Stimulated activated CD4-positive, alpha-beta T cell treated with anti-CD3 and anti-CD28 coated beads, Interleukin-15, amount 100 ng/mL, for 1 hour (primary cell): ENCODE results near the gene MTCL1.

Source experiments
- DNase-seq, 2 donors: peaks; one replicate each; pipeline ENCODE4 v3.0.0-alpha.2; 2020; ENCODE audit warnings: low read depth in 1 of 2, low spot score in 1 of 2

Gene MTCL1

DNA sequence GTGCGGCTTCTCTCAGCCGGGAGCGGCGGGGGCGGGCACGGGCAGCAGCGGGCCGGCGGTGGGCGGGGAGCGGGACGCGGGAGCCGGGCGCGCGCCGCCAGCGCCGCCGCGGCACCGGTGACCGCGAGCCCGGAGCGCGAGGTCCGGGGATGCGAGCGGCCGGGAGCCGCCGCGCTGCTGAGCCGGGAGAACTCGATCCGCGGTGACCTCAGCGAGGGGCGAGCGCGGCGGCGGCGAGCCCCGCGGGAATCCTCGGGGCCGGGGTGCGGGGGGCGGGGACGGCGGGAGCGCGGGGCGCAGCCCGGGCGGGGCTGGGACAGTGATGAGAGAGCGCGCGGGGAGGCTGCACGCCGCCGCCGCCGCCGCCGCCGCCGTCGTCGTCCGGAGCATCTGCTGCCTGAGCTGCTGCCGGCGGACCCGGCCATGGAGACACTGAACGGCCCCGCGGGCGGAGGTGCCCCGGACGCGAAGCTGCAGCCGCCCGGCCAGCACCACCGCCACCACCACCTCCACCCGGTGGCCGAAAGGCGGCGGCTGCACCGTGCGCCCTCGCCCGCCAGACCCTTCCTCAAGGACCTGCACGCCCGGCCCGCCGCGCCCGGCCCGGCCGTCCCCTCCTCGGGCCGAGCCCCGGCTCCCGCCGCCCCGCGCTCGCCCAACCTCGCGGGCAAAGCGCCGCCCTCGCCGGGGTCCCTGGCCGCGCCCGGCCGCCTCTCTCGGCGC is at the start of gene MTCL1:
Gene MTCL1, plus strand, starts transcription at position 319 of the 723 bp plus-strand sequence. Its CDS starts 105 bp downstream, at position 424.
- no peak for DNase-seq

DNA sequence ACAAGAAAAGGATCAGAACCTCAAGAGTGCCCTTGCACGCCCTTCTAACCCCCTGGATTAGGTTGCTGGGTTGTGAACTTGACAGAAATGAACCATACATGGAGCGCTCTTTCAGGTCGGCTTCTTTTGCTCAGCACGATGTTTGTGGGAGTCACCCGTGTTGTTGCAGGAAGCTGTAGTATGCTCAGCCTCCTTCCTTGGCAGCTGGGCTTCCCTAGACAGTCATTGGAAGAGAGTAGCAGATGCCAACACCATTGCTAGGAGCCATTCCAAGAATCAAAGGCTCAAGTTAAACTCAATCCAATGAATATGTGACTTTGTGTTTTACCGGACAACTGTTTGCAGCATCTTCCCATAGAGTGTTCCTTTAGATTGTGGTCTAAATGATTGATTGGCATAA is 49.1 kb upstream of the MTCL1 start:
- no peak for DNase-seq

GRCh38 chr18:8657050-8657820 is 48.1 kb upstream of the MTCL1 start:
- DNase-seq = no peak

DNA sequence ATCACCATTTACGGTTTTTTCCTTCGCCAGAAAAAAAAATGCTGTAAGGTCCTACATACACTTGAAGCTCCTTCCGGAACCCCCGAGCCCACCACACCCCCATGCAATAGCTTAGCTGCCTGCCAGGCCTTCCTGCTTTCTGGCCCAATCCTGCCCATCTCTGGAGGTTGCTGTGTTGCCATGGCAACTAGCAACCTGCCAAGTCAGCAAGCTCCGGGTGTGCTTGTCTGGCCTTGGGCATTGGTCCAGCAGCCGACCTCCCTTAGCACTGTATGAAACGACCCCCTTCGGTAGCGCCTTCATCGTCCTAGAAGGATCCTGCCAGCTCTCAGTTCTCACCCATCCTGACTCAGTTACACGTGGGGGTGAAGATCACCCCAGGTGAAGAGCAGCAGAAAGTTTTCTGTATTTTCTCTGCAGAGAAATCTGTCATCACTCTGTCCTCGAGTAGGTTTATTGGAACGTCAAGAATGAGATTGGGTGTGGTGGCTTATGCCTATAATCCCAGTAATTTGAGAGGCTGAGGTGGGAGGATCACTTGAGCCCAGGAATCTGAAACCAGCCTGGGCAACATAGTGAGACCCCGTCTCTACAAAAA is 47.4 kb upstream of the MTCL1 start:
- no peak for DNase-seq

DNA sequence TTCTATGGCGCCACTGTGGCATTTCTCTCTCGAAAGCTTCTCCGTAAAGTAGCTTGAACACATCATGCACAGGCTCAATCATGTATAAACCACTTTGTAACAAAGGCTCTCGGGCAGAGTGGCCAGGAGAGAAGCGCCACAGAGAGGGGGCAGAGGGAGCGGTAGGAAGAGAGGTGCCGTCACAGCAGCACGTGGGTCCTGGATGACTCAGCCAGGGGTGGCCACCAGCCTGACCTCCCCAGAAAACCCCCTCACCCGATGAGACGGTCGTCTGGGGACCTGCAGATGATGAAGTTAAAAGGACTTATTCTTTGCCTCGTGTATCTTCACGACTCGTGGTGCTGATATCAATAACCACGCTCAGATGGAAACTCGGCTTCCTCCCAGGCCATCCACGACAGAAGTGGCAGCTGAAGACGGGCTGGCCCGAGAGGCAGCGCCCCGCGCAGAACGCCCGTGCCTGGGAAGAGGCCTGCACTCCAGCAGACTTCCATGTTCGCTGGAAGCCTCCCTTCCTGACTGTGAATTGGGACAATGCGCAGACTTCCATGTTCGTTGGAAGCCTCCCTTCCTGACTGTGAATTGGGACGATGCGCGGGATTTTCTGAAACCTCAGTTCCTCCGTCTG is 46.4 kb upstream of the MTCL1 start:
- DNase-seq = no peak

GRCh38 chr18:8659609-8660242 is 45.6 kb upstream of the MTCL1 start:
- no peak for DNase-seq

GRCh38 chr18:8660316-8660715 is 45.0 kb upstream of the MTCL1 start:
- no peak for DNase-seq

DNA sequence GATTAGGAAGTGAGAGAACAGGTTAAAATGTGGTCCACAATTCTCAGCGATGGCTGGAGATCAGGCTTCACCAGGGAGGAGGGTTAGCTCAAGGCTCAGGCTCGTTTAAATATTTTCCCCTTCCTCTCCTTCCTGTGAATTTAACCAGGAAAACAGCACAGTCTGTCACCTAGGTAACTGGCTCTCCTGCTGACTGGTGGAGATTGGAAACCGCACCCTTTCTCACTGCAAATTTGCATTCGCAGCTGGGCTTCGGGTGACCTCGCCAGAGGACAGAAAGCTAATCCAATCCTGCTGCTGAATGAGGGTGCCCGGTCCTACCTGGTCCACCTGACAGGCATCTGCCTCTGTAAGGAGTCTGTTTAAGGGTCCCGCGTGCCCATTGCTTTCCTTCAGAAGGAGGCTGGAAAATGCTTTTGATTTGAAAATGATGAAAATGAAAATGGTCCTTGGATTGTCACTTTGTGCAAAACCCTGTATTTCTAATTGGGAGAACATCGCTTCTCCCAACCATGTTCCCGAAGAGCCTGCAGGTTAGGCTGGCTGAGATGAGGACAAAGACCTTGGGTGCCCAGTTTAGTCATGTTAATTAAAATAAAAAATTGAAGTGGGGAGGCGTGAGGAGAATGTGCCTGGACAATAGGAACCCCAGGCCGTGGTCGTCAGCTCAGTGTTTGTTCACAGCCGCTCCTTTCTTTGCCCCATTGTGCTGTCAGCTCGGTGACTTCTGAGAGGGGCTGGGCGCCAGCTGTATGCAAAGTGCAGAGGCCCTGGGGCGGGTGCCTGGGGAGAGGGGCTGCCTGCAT is 43.4 kb upstream of the MTCL1 start:
- DNase-seq = no peak

- DNase-seq = no peak
Observed at GRCh38 chr18:8662560-8663255, 42.6 kb upstream of the MTCL1 start.

- DNase-seq = no peak
Observed at GRCh38 chr18:8667846-8668245, 37.5 kb upstream of the MTCL1 start.

DNA sequence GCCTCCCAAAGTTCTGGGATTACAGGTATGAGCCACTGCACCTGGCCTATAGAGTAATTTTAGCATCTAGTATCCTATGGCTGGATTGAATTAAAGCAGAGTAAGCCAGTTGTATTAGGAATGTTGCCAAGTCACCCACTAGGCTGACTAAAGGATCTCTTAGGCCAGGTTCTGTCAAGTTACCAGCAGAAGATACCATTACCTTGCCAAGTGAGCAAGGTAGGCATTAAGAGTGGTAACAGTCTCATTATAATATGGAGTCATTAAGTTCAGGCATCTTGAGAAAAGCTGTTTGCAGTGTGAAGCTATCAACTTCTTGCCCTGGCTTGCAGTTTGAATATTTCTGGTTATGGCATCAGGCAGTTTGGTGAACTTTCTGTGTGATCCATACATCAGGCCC is 37.0 kb upstream of the MTCL1 start:
- no peak for DNase-seq

DNA sequence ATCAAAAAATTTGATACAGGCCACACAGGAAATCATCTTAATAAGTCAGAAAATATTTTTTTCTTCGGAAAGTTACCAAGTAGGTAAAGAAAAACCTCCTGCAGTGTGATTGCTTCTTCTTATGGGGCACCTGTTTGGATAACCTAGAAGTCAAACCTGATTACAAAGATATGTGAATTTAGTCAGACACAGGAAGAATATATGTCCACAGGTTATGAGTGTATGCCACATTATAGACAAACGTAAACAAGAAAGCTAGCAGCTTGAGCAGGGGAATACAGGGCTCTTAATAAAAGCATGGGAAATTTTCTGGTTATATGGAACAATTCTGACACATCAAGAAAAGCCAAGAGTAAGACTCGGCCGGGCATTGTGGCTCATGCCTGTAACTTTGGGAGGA is 35.8 kb upstream of the MTCL1 start:
- DNase-seq = no peak

DNA sequence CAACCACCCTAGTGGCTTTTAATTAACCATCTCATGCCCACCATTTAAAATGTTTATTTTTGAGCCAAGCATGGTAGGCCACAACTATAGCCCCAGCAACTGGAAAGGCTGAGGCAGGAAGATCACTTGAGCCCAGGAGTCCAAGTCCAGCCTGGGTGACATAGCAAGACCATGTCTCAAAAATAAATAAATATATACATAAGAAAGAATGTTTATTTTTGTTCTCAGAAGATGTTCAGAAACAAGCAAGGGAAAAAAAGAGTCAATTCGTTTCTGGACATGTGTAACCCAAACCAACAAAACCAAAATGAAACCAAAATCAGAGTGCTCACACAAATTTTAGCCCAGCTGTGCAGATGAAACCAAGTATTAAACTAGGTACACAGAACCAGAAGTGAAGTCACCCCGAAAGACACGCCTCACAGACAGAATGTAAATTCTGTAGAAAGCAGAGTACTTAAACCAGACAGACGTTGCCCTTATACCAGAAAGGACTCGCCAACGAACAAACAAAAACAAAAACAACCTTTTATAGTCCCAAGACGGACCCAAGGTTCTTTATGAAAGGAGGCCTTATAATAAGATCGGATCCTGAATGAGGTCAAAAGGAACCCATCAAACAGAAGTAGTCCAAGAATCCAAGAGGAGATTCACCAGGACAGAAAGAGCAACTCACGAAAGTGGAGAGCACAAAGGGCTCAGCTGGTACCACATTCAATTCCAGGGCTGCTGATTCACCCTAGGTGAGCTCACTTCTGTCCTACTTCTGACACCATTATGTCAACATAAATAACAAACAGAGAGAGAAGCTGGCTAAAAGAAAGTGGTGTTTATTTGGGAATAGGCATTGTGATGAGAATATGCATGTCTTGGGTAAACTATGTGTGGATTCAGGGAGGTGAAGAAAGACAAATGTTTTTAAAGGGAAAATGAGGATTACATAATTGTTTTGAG is 31.8 kb upstream of the MTCL1 start:
- DNase-seq = no peak

GRCh38 chr18:8675057-8675456 is 30.3 kb upstream of the MTCL1 start:
- DNase-seq = no peak

DNA sequence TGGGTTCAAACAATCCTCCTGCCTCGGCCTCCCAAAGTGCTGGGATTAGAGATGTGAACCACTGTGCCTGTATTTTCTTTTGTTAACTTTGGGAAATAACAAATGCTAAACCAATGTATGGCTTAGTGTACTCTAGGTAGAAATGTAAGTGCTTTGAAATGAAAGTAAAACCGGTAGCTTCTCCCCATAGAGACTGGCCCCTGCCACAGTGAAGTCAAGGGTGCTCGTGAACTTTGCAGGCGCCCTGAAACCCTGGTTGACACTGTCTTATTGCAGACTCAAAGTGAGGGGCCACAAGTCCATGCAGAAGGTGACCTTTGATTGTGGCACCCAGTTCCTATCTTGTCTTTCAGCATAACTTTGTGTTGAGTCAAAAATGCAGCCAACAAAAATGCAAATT is 24.2 kb upstream of the MTCL1 start:
- no peak for DNase-seq

- no peak for DNase-seq
Observed at GRCh38 chr18:8684577-8684976, 20.8 kb upstream of the MTCL1 start.

- no peak for DNase-seq
Observed at GRCh38 chr18:8685141-8685913, 20.0 kb upstream of the MTCL1 start.

DNA sequence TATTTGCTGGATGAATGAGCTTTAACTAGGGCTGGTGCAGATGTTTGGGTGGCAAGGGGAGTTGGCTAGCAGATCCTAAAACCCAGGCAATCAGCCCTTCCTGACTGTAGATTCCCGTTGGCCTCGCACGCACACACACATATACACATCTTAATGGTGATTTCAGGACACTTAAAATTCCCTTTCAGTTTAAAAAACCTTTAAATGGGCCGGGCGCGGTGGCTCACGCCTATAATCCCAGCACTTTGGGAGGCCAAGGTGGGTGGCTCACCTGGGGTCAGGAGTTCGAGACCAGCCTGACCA is 19.5 kb upstream of the MTCL1 start:
- no peak for DNase-seq
